Neural progenitor cell (in vitro differentiated cells): ENCODE data around the gene LACTB. TPM values are rescaled to one million over a fixed set of nuclear protein-coding genes. Genes with fewer than 3 reads are reported as not detected.

Source experiments
- DNase-seq: peaks from one replicate; pipeline ENCODE4 v3.0.0-alpha.2; 2016; ENCODE audit warnings: low spot score
- H2AFZ ChIP-seq: fragments of 200-600 bp; sonication (generic); replicated peaks from 2 replicates; pipeline ENCODE4 v1.6.1; 2016; ENCODE audit warnings: antibody characterized with exemption
- H3F3A ChIP-seq: fragments of 200-600 bp; sonication (generic); 2 replicates; pipeline ENCODE4 v1.6.1; 2016; ENCODE audit warnings: antibody characterized with exemption, low read depth
- H3K27ac ChIP-seq: fragments of 200-600 bp; sonication (generic); 2 replicates; pipeline ENCODE4 v1.5.1; 2016; ENCODE audit warnings: mild to moderate bottlenecking
- H3K27me3 ChIP-seq: fragments of 200-600 bp; sonication (generic); 2 replicates; pipeline ENCODE4 v1.6.1; 2016; ENCODE audit warnings: mild to moderate bottlenecking, moderate library complexity
- H3K36me3 ChIP-seq: fragments of 200-600 bp; sonication (generic); 2 replicates; pipeline ENCODE4 v1.5.1; 2016
- H3K4me1 ChIP-seq: fragments of 200-600 bp; sonication (generic); 2 replicates; pipeline ENCODE4 v1.6.1; 2016; ENCODE audit warnings: mixed run types
- H3K4me2 ChIP-seq: fragments of 200-600 bp; sonication (generic); 2 replicates; pipeline ENCODE4 v1.6.1; 2016
- H3K4me3 ChIP-seq: fragments of 200-600 bp; sonication (generic); 2 replicates; pipeline ENCODE4 v1.5.1; 2016
- H3K79me2 ChIP-seq: fragments of 200-600 bp; sonication (generic); 2 replicates; pipeline ENCODE4 v1.6.1; 2016; ENCODE audit warnings: low read depth
- H3K9ac ChIP-seq: fragments of 200-600 bp; sonication (generic); 2 replicates; pipeline ENCODE4 v1.6.1; 2016
- H3K9me3 ChIP-seq: fragments of 200-600 bp; sonication (generic); 2 replicates; pipeline ENCODE4 v1.5.1; 2016; ENCODE audit warnings: low read depth
- H4K20me1 ChIP-seq: fragments of 200-600 bp; sonication (generic); 2 replicates; pipeline ENCODE4 v1.6.1; 2016; ENCODE audit warnings: low read depth
- H3K27ac Mint-ChIP-seq: 3 replicates; pipeline ENCODE4 v1.8.0; 2021; ENCODE audit warnings: mixed read lengths
- H3K27me3 Mint-ChIP-seq: 2 replicates; pipeline ENCODE4 v1.8.0; 2022; ENCODE audit warnings: low read depth, mild to moderate bottlenecking, inconsistent platforms, moderate library complexity, mixed read lengths; ENCODE audit not compliant: insufficient read depth
- H3K36me3 Mint-ChIP-seq: 3 replicates; pipeline ENCODE4 v1.8.0; 2021; ENCODE audit warnings: mixed read lengths
- H3K4me1 Mint-ChIP-seq: 3 replicates; pipeline ENCODE4 v1.8.0; 2021; ENCODE audit warnings: mixed read lengths
- H3K4me3 Mint-ChIP-seq: 3 replicates; pipeline ENCODE4 v1.8.0; 2021; ENCODE audit warnings: mild to moderate bottlenecking, moderate library complexity, mixed read lengths
- H3K9me3 Mint-ChIP-seq: 3 replicates; pipeline ENCODE4 v1.8.0; 2020; ENCODE audit warnings: mixed read lengths
- EZH2 ChIP-seq: fragments of 200-600 bp; sonication (generic); IDR thresholded peaks from 2 replicates; pipeline ENCODE4 v1.6.1; 2017; ENCODE audit warnings: antibody characterized with exemption, mild to moderate bottlenecking, moderate library complexity
- EZH2phosphoT487 ChIP-seq: fragments of 200-600 bp; sonication (generic); IDR thresholded peaks from 2 replicates; pipeline ENCODE4 v1.6.1; 2017; ENCODE audit warnings: antibody characterized with exemption
- total RNA-seq: library from RNA; depleted of rRNA; stranded (reverse); fragments of >200 nt; gene quantifications from 2 replicates; pipeline ENCODE4 v1.2.3, GENCODE V29; 2015; ENCODE audit warnings: low replicate concordance
- TF ChIP-seq, protein P1 (sequence below): fragments of 200-600 bp; sonication (generic); IDR thresholded peaks from 2 replicates; pipeline ENCODE4 v1.5.1; 2017; ENCODE audit warnings: antibody characterized with exemption, mild to moderate bottlenecking

The LACTB gene
- total RNA-seq, 1 donor from 2014 or later, result 3.6 TPM

DNA sequence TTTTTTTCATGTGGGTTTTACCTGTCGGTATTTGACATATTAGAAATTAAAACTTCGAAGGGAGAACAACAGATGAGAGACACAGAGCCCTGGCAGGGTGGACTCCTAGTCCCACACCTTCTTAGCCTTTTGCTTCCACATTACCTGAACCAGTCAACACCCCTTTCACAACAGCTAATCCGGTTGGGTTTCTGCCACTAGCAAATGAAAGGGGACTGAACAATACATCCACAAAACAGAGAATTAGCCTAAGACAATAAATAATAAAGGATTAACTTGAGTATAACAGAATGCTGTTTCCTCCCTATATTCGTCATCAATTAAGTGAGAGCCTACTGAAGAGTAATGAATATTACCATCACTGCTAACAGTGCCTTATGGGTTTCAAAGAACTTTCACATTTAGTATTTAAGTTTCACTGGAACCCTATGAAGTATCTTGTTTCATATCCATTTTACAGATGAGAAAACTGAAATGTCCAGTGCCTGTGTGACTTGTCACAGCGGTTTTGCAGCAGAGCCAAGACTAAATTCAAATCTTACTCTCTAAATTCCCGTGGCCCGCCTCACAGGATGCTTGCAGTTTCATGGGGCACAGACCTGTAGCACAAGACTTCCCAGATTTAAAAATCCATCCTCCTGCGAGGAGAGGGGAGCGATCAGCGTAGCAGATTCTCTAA is 66.7 kb downstream of the LACTB start:
- H3F3A ChIP-seq, result peaks cover 12% of the 10 kb centered on the region
- Mint-ChIP-seq H3K27ac (peak overlapping the region; percentile 98), H3K36me3 (peaks cover 2% of the 10 kb centered on the region), H3K27me3 (peaks cover 3% of the 10 kb centered on the region), H3K4me1 (peaks cover 46% of the 10 kb centered on the region), H3K9me3 (no peaks in the 10 kb centered on the region), H3K4me3 (peak overlapping the region; percentile 88)
- peak; percentile 34 for DNase-seq
- H3K79me2 ChIP-seq, result peaks cover 37% of the 10 kb centered on the region
- peak overlapping the region; percentile 9 for H3K27ac ChIP-seq
- no peaks in the 10 kb centered on the region for H3K36me3 ChIP-seq
- H3K4me3 ChIP-seq, result peak overlapping the region; percentile 98
- H3K9me3 ChIP-seq, result no peaks in the 10 kb centered on the region
- no peaks in the 10 kb centered on the region for H3K27me3 ChIP-seq
- H3K4me2 ChIP-seq, result peak overlapping the region; percentile 81
- H4K20me1 ChIP-seq, result peaks cover 22% of the 10 kb centered on the region
- H3K9ac ChIP-seq, result peak overlapping the region; percentile 36
- peak overlapping the region; percentile 82 for H2AFZ ChIP-seq
- TF ChIP-seq EZH2, result no peak
- TF ChIP-seq EZH2phosphoT487, result peak; percentile 25
- TF ChIP-seq, protein P1, sequence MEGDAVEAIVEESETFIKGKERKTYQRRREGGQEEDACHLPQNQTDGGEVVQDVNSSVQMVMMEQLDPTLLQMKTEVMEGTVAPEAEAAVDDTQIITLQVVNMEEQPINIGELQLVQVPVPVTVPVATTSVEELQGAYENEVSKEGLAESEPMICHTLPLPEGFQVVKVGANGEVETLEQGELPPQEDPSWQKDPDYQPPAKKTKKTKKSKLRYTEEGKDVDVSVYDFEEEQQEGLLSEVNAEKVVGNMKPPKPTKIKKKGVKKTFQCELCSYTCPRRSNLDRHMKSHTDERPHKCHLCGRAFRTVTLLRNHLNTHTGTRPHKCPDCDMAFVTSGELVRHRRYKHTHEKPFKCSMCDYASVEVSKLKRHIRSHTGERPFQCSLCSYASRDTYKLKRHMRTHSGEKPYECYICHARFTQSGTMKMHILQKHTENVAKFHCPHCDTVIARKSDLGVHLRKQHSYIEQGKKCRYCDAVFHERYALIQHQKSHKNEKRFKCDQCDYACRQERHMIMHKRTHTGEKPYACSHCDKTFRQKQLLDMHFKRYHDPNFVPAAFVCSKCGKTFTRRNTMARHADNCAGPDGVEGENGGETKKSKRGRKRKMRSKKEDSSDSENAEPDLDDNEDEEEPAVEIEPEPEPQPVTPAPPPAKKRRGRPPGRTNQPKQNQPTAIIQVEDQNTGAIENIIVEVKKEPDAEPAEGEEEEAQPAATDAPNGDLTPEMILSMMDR, result no peak
- peaks cover 28% of the 10 kb centered on the region for H3K4me1 ChIP-seq

DNA sequence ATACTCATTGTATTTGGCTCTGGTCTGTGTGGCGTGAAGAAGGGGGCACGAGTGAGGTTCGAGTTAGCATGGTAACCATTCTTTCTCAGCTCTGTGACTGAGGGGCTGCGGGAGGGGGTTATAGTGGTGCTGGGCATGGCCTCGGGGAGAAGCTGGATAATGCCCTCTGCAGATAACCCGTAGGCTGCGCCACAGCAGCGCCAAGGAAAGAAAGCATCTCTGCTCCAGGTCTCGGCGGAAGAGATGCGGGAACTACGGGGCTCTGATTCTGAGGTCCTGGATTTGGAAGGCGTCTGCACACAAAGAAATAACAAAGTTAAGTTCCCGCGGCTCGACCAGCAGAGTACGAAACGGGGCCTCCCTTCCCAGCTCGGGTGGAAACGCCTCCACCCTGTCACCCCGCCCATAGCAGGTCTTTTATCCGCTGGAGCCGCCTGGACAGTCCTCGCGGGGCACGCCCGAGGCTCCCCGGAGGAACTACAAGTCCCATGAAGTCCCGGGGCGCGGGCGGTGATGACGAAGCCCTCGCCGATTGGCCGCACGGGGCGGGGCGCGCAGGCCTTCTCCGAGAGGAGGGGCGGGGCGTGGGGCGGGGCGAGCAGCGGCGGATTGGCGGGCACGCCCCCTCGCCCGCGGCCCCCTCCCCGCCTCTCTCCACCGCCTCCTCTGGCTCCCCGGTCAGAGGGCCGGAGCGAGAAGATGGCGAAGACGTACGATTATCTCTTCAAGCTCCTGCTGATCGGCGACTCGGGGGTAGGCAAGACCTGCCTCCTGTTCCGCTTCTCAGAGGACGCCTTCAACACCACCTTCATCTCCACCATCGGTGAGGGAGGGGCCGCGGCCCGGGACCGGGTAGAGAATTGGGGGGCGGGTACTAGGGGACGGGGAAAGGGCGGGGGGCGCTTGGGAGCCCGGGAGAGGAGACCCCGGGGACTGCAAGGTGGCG is 67.5 kb downstream of the LACTB start, which contains the start of gene RAB8B:
Gene RAB8B, plus strand, starts transcription at position 681 of the 946 bp plus-strand sequence. Its CDS starts 19 bp downstream, at position 700.
- Histone ChIP-seq H3K79me2 (peaks cover 45% of the 10 kb centered on the region), H3K27me3 (no peaks in the 10 kb centered on the region), H3K9ac (peak within 1 kb of the TSS; percentile 59), H3K4me3 (peak within 1 kb of the TSS; percentile 98), H3K36me3 (no peaks in the 10 kb centered on the region), H3K4me2 (peak within 1 kb of the TSS; percentile 81), H2AFZ (peak within 1 kb of the TSS; percentile 93), H3K9me3 (no peaks in the 10 kb centered on the region), H3K27ac (peak within 1 kb of the TSS; percentile 9), H4K20me1 (peaks cover 22% of the 10 kb centered on the region), H3K4me1 (peaks cover 34% of the 10 kb centered on the region), H3F3A (peaks cover 12% of the 10 kb centered on the region)
- Mint-ChIP-seq H3K27me3 (peaks cover 3% of the 10 kb centered on the region), H3K4me1 (peaks cover 49% of the 10 kb centered on the region), H3K4me3 (peak within 1 kb of the TSS; percentile 88), H3K27ac (peak within 1 kb of the TSS; percentile 98), H3K9me3 (no peaks in the 10 kb centered on the region), H3K36me3 (peaks cover 2% of the 10 kb centered on the region)
- peak; percentile 100 for DNase-seq
- TF ChIP-seq EZH2, result no peak
- TF ChIP-seq, protein P1, result peak; percentile 12

DNA sequence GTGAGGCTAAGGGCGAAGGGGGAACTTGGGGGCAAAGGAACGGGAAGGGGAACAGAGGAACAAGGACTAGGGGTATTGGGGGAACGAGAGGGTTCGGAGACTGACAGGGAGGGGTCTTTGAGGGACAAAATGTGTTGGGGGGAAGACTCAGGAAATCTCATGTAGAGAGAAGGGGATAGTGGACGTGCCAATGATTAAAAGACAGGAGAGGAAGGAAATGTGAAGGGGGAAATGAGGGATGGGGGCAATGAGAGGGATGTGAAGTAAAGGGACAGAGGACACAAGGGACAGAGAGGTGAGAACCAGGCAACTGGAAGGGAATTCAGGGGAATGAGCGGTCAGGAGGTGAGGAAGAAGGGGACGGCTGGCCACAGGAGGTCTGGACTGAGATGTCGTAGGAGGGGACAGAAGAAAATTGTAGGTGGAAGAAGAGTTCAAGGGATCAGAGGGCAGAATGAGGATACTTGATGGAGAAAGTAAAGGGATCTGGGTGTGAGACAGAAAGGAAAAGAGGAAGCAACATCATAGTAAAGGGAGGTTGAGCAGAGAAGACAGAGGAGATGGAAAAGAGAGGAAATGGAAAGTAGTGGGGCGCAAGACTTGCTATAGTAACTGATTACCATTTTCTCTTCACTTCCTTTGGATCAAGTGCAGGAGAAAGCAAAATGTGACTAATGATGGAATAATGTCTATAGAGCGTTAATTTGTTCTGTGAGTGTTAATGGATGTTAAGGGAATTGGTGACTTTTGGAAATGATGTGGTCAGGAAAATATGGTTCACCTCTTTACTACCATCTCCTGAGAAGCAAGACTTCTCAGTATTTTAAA is 68.5 kb downstream of the LACTB start:
- peaks cover 12% of the 10 kb centered on the region for H3F3A ChIP-seq
- peaks cover 54% of the 10 kb centered on the region for H3K79me2 ChIP-seq

More for the DNA sequence above, 68.5 kb downstream of the LACTB start:
- Histone ChIP-seq H3K4me2 (peak overlapping the region; percentile 78), H2AFZ (peak overlapping the region; percentile 93), H3K27me3 (no peaks in the 10 kb centered on the region), H3K27ac (no peak overlapping the region), H3K9me3 (no peaks in the 10 kb centered on the region), H3K36me3 (no peaks in the 10 kb centered on the region), H3K4me1 (peaks cover 35% of the 10 kb centered on the region), H3K4me3 (peak overlapping the region; percentile 98), H4K20me1 (peaks cover 22% of the 10 kb centered on the region), H3K9ac (peak overlapping the region; percentile 59)
- Mint-ChIP-seq H3K9me3 (no peaks in the 10 kb centered on the region), H3K27ac (peak overlapping the region; percentile 16), H3K27me3 (peaks cover 3% of the 10 kb centered on the region), H3K4me3 (peak overlapping the region; percentile 88), H3K4me1 (peaks cover 51% of the 10 kb centered on the region), H3K36me3 (peaks cover 2% of the 10 kb centered on the region)
- TF ChIP-seq EZH2phosphoT487 (no peak), EZH2 (no peak)
- TF ChIP-seq, protein P1, result no peak
- peak; percentile 47 for DNase-seq
